Peyer's patch (tissue), 4 donors: ENCODE measurements around the gene SLC6A5.

Experiments used
- POLR2A ChIP-seq, 2 donors: fragments of 450-650 bp; IDR thresholded peaks; one replicate each; pipeline ENCODE4 v1.5.1; 2017; ENCODE audit warnings: antibody characterized with exemption in 2 of 2, mild to moderate bottlenecking in 2 of 2, moderate library complexity in 2 of 2
- TF ChIP-seq, protein P1 (sequence below), 6 experiments: fragments of 450-650 bp in 4 of 6; fragments of 200-600 bp in 2 of 6; sonication (generic) in 1 of 6; IDR thresholded peaks; one replicate each; pipeline ENCODE4 v1.5.1; 2017 to 2019; ENCODE audit warnings: antibody characterized with exemption in 6 of 6, mild to moderate bottlenecking in 3 of 6, moderate library complexity in 1 of 6

DNA sequence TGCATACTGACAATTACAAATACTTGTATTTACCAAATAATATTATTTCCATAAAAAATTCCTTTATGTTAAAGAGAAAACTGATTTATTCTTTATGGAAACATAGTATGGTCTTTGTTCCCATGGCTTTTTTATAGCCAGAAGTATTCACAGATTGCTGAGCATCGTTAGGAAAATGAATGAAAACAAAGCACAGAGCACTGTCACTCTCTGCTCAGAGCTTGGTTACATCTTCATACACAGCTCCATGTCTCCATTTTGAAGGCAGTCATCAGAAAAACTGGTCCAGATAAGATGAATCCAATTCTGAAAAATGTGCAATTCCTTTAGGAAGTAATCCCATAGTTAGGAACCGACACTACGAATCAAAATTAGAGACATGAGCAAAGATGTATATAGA is 9.0 kb upstream of the SLC6A5 start:
- TF ChIP-seq, protein P1, sequence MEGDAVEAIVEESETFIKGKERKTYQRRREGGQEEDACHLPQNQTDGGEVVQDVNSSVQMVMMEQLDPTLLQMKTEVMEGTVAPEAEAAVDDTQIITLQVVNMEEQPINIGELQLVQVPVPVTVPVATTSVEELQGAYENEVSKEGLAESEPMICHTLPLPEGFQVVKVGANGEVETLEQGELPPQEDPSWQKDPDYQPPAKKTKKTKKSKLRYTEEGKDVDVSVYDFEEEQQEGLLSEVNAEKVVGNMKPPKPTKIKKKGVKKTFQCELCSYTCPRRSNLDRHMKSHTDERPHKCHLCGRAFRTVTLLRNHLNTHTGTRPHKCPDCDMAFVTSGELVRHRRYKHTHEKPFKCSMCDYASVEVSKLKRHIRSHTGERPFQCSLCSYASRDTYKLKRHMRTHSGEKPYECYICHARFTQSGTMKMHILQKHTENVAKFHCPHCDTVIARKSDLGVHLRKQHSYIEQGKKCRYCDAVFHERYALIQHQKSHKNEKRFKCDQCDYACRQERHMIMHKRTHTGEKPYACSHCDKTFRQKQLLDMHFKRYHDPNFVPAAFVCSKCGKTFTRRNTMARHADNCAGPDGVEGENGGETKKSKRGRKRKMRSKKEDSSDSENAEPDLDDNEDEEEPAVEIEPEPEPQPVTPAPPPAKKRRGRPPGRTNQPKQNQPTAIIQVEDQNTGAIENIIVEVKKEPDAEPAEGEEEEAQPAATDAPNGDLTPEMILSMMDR (IDR thresholded peaks at IDR 0.05) = no peak
- no peak for TF ChIP-seq POLR2A (IDR thresholded peaks at IDR 0.05)
